NT2/D1 (cell line): Measurements from ENCODE around the gene TENM4.

ENCODE experiments used
- YY1 ChIP-seq: IDR thresholded peaks from 2 replicates; pipeline ENCODE4 v1.6.1; 2011; ENCODE audit not compliant: insufficient read length, insufficient read depth
- ZNF274 ChIP-seq: IDR thresholded peaks from 2 replicates; pipeline ENCODE4 v1.6.1; 2011; ENCODE audit warnings: mild to moderate bottlenecking, low read depth, low read length

DNA sequence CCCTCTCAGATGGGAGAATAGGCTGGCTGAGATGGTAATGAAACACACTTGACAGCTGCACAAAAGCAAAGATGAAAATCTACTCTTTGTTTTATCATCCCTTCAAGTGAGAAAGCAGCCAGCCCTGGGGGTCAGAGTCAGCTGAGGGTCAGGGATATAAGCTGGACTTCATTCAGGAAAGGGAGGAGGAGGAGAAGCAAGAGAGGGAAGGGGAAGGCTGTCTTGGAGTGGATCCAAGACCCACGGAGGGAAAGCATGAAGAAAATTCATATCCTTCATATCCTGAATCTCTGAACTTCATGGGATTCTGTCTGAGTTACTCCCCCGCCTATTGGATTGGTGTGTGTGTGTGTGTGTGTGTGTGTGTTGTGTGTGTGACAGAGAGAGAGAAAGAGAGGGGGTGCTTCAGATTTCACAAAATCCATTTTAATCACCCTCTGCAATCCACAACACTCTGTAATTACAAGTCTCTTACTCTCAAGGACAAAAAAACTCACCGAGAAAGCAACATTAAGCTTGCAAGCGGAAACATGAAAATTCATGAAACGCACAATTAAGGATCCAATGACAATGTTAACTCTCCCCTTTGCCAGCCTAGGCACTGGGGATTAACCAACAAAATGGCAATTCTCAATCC lies 327.7 kb downstream of the TENM4 start:
- TF ChIP-seq YY1 (no peak), ZNF274 (no peak)
